Spinal cord (tissue), 10 donors: Measurements from ENCODE around the gene MRGPRF. TPM values are rescaled to one million over a fixed set of nuclear protein-coding genes. Genes with fewer than 3 reads are reported as not detected.

ENCODE experiments used
- DNase-seq, 6 donors: peaks; one replicate each; pipeline versions ENCODE4 v3.0.0 to v3.0.0-alpha.2; 2013 to 2015; ENCODE audit warnings: low spot score in 6 of 6, low read depth in 4 of 6
- H3K27ac ChIP-seq: one replicate; pipeline ENCODE4 v1.5.1; 2013; ENCODE audit warnings: low read depth, low read length, control low read depth
- H3K27me3 ChIP-seq: one replicate; pipeline ENCODE4 v1.6.1; 2013; ENCODE audit warnings: low read length; ENCODE audit not compliant: control insufficient read depth, insufficient read depth
- H3K36me3 ChIP-seq: one replicate; pipeline ENCODE4 v1.6.1; 2013; ENCODE audit warnings: low read length; ENCODE audit not compliant: control insufficient read depth, insufficient read depth
- H3K4me1 ChIP-seq: one replicate; pipeline ENCODE4 v1.6.1; 2013; ENCODE audit warnings: low read length; ENCODE audit not compliant: control insufficient read depth, insufficient read depth
- H3K4me3 ChIP-seq: one replicate; pipeline ENCODE4 v1.5.1; 2013; ENCODE audit warnings: low read depth, low read length, control low read depth
- H3K9me3 ChIP-seq: one replicate; pipeline ENCODE4 v1.6.1; 2013; ENCODE audit warnings: low read length; ENCODE audit not compliant: control insufficient read depth, insufficient read depth
- WGBS: methylation state at CpG from one replicate; pipeline ENCODE4 v1.1.5; 2013; ENCODE audit warnings: missing lambda C conversion rate; ENCODE audit not compliant: insufficient coverage; 5-methylcytosine and 5-hydroxymethylcytosine counted together
- polyA plus RNA-seq, 2 donors: library from polyadenylated mRNA; unstranded; fragments of 120-200 nt; gene quantifications; one replicate each; pipeline ENCODE4 v1.2.1, GENCODE V29; 2013; ENCODE audit not compliant: insufficient read length in 2 of 2
- total RNA-seq, 2 donors: library from RNA; depleted of rRNA in 1 of 2; stranded (reverse); fragments of 120-200 nt in 1 of 2; fragments of >200 nt in 1 of 2; gene quantifications; one replicate each; pipeline versions ENCODE4 v1.2.3 to v1.2.4, GENCODE V29; 2013 to 2014
- donor health status: healthy.

MRGPRF gene
- total and polyA plus RNA-seq, 4 donors: 2.5 to 28.6 (median 12.7) TPM

- H3K27ac ChIP-seq: no peak overlapping the region
- H3K36me3 ChIP-seq: no peaks in the 10 kb centered on the region
- WGBS: 79% methylated on average over 6 of the region's 9 CpGs
- no peaks in the 10 kb centered on the region for H3K4me1 ChIP-seq
- no peak for DNase-seq
- H3K27me3 ChIP-seq: no peaks in the 10 kb centered on the region
- no peaks in the 10 kb centered on the region for H3K9me3 ChIP-seq
- no peak overlapping the region for H3K4me3 ChIP-seq
Measured at GRCh38 chr11:69027704-69028372, 14.8 kb upstream of the MRGPRF start.

- no peaks in the 10 kb centered on the region for H3K9me3 ChIP-seq
- no peak for DNase-seq
- no peaks in the 10 kb centered on the region for H3K27me3 ChIP-seq
- H3K27ac ChIP-seq: no peak overlapping the region
- H3K36me3 ChIP-seq: no peaks in the 10 kb centered on the region
- WGBS: 75% methylated on average over 5 of the region's 6 CpGs
- no peak overlapping the region for H3K4me3 ChIP-seq
- H3K4me1 ChIP-seq: no peaks in the 10 kb centered on the region
Measured at GRCh38 chr11:69024509-69024908, 11.5 kb upstream of the MRGPRF start.

GRCh38 chr11:69022260-69022659 is 9.2 kb upstream of the MRGPRF start:
- Histone ChIP-seq H3K27ac (no peak overlapping the region), H3K4me1 (no peaks in the 10 kb centered on the region), H3K36me3 (no peaks in the 10 kb centered on the region), H3K4me3 (no peak overlapping the region), H3K27me3 (no peaks in the 10 kb centered on the region), H3K9me3 (no peaks in the 10 kb centered on the region)
- no peak for DNase-seq
- WGBS: 87% methylated on average over 8 of the region's 10 CpGs

GRCh38 chr11:69018924-69019323 is 5.9 kb upstream of the MRGPRF start:
- Histone ChIP-seq H3K4me1 (peaks cover 11% of the 10 kb centered on the region), H3K9me3 (no peaks in the 10 kb centered on the region), H3K27ac (no peak overlapping the region), H3K36me3 (no peaks in the 10 kb centered on the region), H3K27me3 (peaks cover 7% of the 10 kb centered on the region), H3K4me3 (no peak overlapping the region)
- 74% methylated on average over 3 of the region's 13 CpGs for WGBS
- no peak for DNase-seq

- peaks cover 21% of the 10 kb centered on the region for H3K4me1 ChIP-seq
- H3K36me3 ChIP-seq: no peaks in the 10 kb centered on the region
- WGBS: 86% methylated on average over 10 of the region's 10 CpGs
- no peaks in the 10 kb centered on the region for H3K9me3 ChIP-seq
- H3K4me3 ChIP-seq: no peak overlapping the region
- no peak overlapping the region for H3K27ac ChIP-seq
- H3K27me3 ChIP-seq: peaks cover 16% of the 10 kb centered on the region
- DNase-seq: no peak
Measured at GRCh38 chr11:69017951-69018350, 4.9 kb upstream of the MRGPRF start.

GRCh38 chr11:69014898-69015549 is 2.0 kb upstream of the MRGPRF start:
- no peak for DNase-seq
- Histone ChIP-seq H3K27ac (peak overlapping the region; percentile 64), H3K4me1 (peaks cover 50% of the 10 kb centered on the region), H3K27me3 (peaks cover 39% of the 10 kb centered on the region), H3K4me3 (no peak overlapping the region), H3K9me3 (no peaks in the 10 kb centered on the region), H3K36me3 (no peaks in the 10 kb centered on the region)
- WGBS: 72% methylated on average over 8 of the region's 9 CpGs

- Histone ChIP-seq H3K9me3 (no peaks in the 10 kb centered on the region), H3K27me3 (peaks cover 39% of the 10 kb centered on the region), H3K36me3 (no peaks in the 10 kb centered on the region), H3K27ac (peak overlapping the region; percentile 70), H3K4me3 (no peak overlapping the region), H3K4me1 (peaks cover 57% of the 10 kb centered on the region)
- WGBS: 35% methylated on average over 27 of the region's 28 CpGs
- DNase-seq: peak in 1 of 6 donors; percentile 55
Measured at GRCh38 chr11:69014084-69014851, 1.2 kb upstream of the MRGPRF start.

GRCh38 chr11:69012092-69013008 is 696 bp downstream of the MRGPRF start:
- H3K4me1 ChIP-seq: peaks cover 73% of the 10 kb centered on the region
- DNase-seq: peak in 1 of 6 donors; percentile 33
- peak overlapping the region; percentile 42 for H3K4me3 ChIP-seq
- H3K27me3 ChIP-seq: peaks cover 39% of the 10 kb centered on the region
- 47% methylated on average over 16 of the region's 21 CpGs for WGBS
- peak overlapping the region; percentile 35 for H3K27ac ChIP-seq
- H3K9me3 ChIP-seq: no peaks in the 10 kb centered on the region
- H3K36me3 ChIP-seq: no peaks in the 10 kb centered on the region

GRCh38 chr11:69011624-69012091 is 1.4 kb downstream of the MRGPRF start:
- Histone ChIP-seq H3K36me3 (no peaks in the 10 kb centered on the region), H3K4me3 (peak overlapping the region; percentile 42), H3K4me1 (peaks cover 73% of the 10 kb centered on the region), H3K27ac (no peak overlapping the region), H3K9me3 (no peaks in the 10 kb centered on the region), H3K27me3 (peaks cover 39% of the 10 kb centered on the region)
- 78% methylated on average over 9 of the region's 9 CpGs for WGBS
- no peak for DNase-seq
